Adipose tissue (tissue), 3 donors: ENCODE data around the gene ZBTB7C. TPM values are rescaled to one million over a fixed set of nuclear protein-coding genes. Genes with fewer than 3 reads are reported as not detected.

Experiments used
- H3K27ac ChIP-seq: one replicate; pipeline ENCODE4 v1.5.1; 2013; ENCODE audit warnings: low read depth, low read length
- WGBS, 3 donors: extraction: QIAGEN DNeasy Blood & Tissue Kit; methylation state at CpG; one replicate each; pipeline ENCODE4 v1.1.7; 2013; 5-methylcytosine and 5-hydroxymethylcytosine counted together
- polyA plus RNA-seq, 3 donors: library from polyadenylated mRNA; stranded (reverse); fragments of 200-250 nt; gene quantifications; one replicate each; pipeline ENCODE4 v1.2.3, GENCODE V29; 2013
- donor health status: healthy with polysubstance abuse.
- donor health status: Bipolar disorder and iron deficiency.
- donor health status: healthy.

Gene ZBTB7C
- polyA plus RNA-seq, 3 donors: 0.53 to 5.6 (median 4.8) TPM

GRCh38 chr18:48317781-48318381 lies 91.3 kb downstream of the ZBTB7C start:
- 95 to 98% (median 97%) methylated on average over 5 of the region's 5 CpGs for WGBS, 3 donors
- no peak overlapping the region for H3K27ac ChIP-seq

GRCh38 chr18:48316177-48316576 lies 93.0 kb downstream of the ZBTB7C start:
- no peak overlapping the region for H3K27ac ChIP-seq
- WGBS, 3 donors: 79 to 87% (median 87%) methylated on average over 3 of the region's 3 CpGs

GRCh38 chr18:48314690-48315089 lies 94.5 kb downstream of the ZBTB7C start:
- 39 to 49% (median 42%) methylated on average over 6 of the region's 6 CpGs for WGBS, 3 donors
- no peak overlapping the region for H3K27ac ChIP-seq

GRCh38 chr18:48313792-48314191 lies 95.4 kb downstream of the ZBTB7C start:
- H3K27ac ChIP-seq: no peak overlapping the region
- WGBS, 3 donors: 92 to 94% (median 93%) methylated on average over 6 of the region's 6 CpGs

- H3K27ac ChIP-seq: no peak overlapping the region
- WGBS, 3 donors: 55 to 85% (median 79%) methylated on average over 5 of the region's 5 CpGs
Observed at GRCh38 chr18:48312066-48312465, 97.1 kb downstream of the ZBTB7C start.

GRCh38 chr18:48310999-48311398 lies 98.2 kb downstream of the ZBTB7C start:
- no peak overlapping the region for H3K27ac ChIP-seq
- WGBS, 3 donors: 64 to 80% (median 75%) methylated on average over 3 of the region's 3 CpGs

- WGBS, 3 donors: 69 to 79% (median 78%) methylated on average over 6 of the region's 6 CpGs
- H3K27ac ChIP-seq: no peak overlapping the region
Observed at GRCh38 chr18:48310353-48310752, 98.8 kb downstream of the ZBTB7C start.

GRCh38 chr18:48308755-48309575 lies 100.2 kb downstream of the ZBTB7C start:
- no peak overlapping the region for H3K27ac ChIP-seq
- 66 to 88% (median 74%) methylated on average over 7 of the region's 7 CpGs for WGBS, 3 donors

- H3K27ac ChIP-seq: no peak overlapping the region
Observed at GRCh38 chr18:48308027-48308635, 101.1 kb downstream of the ZBTB7C start.

GRCh38 chr18:48306838-48307237 lies 102.3 kb downstream of the ZBTB7C start:
- 71 to 82% (median 76%) methylated on average over 5 of the region's 5 CpGs for WGBS, 3 donors
- no peak overlapping the region for H3K27ac ChIP-seq

More at GRCh38 chr18:48308027-48308635, 101.1 kb downstream of the ZBTB7C start:
- 69 to 74% (median 71%) methylated on average over 3 of the region's 3 CpGs for WGBS, 3 donors

- WGBS, 3 donors: 89 to 92% (median 90%) methylated on average over 16 of the region's 16 CpGs
- no peak overlapping the region for H3K27ac ChIP-seq
Observed at GRCh38 chr18:48304906-48305693, 104.1 kb downstream of the ZBTB7C start.

GRCh38 chr18:48303883-48304282 lies 105.3 kb downstream of the ZBTB7C start:
- no peak overlapping the region for H3K27ac ChIP-seq
- 80 to 92% (median 90%) methylated on average over 3 of the region's 3 CpGs for WGBS, 3 donors

GRCh38 chr18:48302736-48303135 lies 106.4 kb downstream of the ZBTB7C start:
- H3K27ac ChIP-seq: no peak overlapping the region
- WGBS, 3 donors: 92 to 98% (median 95%) methylated on average over 3 of the region's 3 CpGs

GRCh38 chr18:48300463-48300961 lies 108.7 kb downstream of the ZBTB7C start:
- 37 to 57% (median 44%) methylated on average over 6 of the region's 6 CpGs for WGBS, 3 donors
- H3K27ac ChIP-seq: no peak overlapping the region

GRCh38 chr18:48297139-48297538 lies 112.0 kb downstream of the ZBTB7C start:
- WGBS, 3 donors: 85 to 87% (median 86%) methylated on average over 4 of the region's 4 CpGs
- H3K27ac ChIP-seq: no peak overlapping the region

- H3K27ac ChIP-seq: no peak overlapping the region
- 95 to 96% (median 95%) methylated on average over 13 of the region's 13 CpGs for WGBS, 3 donors
Observed at GRCh38 chr18:48296581-48296980, 112.6 kb downstream of the ZBTB7C start.

GRCh38 chr18:48295586-48296311 lies 113.4 kb downstream of the ZBTB7C start:
- WGBS, 3 donors: 86 to 89% (median 86%) methylated on average over 10 of the region's 10 CpGs
- no peak overlapping the region for H3K27ac ChIP-seq
